Prostate gland (tissue), 2 donors: ENCODE data around the gene TIMP4.

Source experiments
- CTCF ChIP-seq, 4 experiments: fragments of 200-600 bp in 2 of 4; fragments of 450-650 bp in 2 of 4; sonication (generic) in 2 of 4; IDR thresholded peaks; 1 replicate in 3 of 4; 2 replicates in 1 of 4; pipeline ENCODE4 v1.5.1; 2016 to 2019; ENCODE audit warnings: antibody characterized with exemption in 4 of 4, mild to moderate bottlenecking in 2 of 4, moderate library complexity in 2 of 4
- POLR2A ChIP-seq: fragments of 450-650 bp; IDR thresholded peaks from one replicate; pipeline ENCODE4 v1.6.1; 2016; ENCODE audit warnings: antibody characterized with exemption, mild to moderate bottlenecking

GRCh38 chr3:12155264-12155663 lies 3.4 kb downstream of the TIMP4 start:
- TF ChIP-seq CTCF (IDR thresholded peaks at IDR 0.05) (no peak), POLR2A (no peak)
